CD4-positive, alpha-beta T cell treated with Interleukin-6 at 100 ng/mL for 8 hours (primary cell): ENCODE measurements around the gene FOXL3.

ENCODE experiments used
- DNase-seq: peaks from one replicate; pipeline ENCODE4 v3.0.0-alpha.2; 2020; ENCODE audit warnings: mixed read lengths, low spot score

FOXL3 gene

DNA sequence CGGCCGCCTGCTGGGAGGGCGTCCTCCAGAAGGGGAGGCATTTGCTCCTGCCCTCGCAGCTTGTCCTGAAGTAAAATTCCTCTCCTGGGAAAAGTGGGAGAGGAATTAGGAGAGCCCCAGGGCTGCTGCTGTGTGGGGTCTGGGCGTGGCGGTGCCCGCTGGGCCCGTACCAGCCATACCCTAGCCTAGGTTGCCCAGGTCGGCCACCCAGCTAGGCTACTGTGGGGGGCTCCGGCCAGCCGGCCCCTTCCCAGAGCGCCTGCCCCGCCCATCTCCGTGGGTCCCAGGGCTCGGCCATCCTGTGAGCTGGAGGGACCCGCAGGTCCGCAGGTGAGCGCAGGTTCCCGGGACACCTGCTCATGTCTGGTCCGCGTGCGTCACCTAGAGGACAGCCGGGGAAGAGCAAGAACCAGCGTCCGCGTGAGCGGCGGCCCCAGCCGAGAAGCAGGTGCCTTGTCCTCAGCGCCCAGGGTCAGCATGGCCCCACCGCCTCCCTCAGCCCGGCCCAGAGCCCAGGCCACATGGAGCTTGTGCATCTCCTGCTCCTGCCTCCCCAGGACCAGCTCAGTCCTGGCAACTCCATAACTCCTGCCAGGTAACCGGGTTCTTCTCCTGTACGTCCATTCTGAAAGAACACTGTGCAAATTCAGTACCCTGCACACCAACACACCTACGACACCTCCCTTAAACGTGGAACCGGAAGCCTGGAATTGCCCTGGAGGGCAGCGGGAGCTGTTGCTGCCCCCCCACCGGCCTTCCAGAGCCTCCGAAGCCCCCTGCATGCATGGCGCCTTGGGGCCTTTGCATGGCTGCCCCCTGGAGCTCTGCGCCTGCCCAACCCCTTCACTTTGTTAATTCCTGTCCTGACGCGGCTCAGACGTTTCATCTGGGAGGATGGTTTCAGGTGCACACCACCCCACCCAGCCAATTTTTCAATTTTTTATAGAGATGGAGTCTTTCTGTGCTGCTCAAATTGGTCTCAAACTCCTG is 22.8 kb upstream of the FOXL3 start:
- DNase-seq, result no peak

DNA sequence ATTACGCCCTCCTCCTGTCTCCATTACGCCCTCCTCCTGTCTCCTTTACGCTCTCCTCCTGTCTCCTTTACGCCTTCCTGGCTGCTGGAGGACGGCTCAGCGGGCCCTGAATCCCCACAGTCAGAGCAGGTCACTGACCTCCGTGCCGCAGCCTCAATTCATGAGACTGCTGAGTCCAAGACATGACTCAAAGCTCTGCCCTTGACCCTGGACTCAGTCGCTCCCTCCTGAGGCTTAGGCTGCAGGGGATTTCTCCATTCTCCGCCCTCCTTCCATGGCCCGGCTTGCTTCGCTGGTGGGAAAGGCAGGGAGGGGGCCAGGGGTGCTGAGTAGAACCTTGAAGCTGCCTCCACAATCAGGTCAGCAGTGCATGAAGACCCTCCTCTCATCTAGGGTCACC is 21.0 kb upstream of the FOXL3 start:
- DNase-seq, result no peak

- no peak for DNase-seq
Measured at GRCh38 chr7:269721-270120, 20.2 kb upstream of the FOXL3 start.

GRCh38 chr7:270351-270983 is 19.5 kb upstream of the FOXL3 start:
- no peak for DNase-seq

- no peak for DNase-seq
Measured at GRCh38 chr7:271266-272107, 18.5 kb upstream of the FOXL3 start.

DNA sequence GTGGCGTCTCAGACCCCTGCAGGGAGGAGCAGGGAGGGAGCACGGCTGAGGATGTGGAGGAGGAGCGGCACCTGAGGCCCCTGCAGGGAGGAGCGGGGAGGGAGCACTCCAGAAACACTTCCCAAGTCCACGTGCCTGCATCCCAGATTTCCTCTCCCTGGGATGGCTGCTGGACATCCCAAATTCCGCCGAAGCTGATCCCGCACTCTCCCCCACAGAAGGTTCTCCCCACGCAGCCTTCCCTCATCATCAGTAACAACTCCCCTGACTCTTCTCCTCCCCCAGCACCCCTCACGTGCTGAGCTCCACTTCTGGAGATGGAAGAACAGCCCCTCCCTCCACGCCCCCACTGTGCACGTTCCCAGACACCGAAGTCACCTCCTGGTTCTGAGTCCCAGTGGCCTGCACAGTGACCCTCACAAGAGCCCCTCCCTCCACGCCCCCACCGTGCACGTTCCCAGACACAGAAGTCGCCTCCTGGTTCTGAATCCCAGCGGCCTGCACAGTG is 17.8 kb upstream of the FOXL3 start:
- no peak for DNase-seq

DNA sequence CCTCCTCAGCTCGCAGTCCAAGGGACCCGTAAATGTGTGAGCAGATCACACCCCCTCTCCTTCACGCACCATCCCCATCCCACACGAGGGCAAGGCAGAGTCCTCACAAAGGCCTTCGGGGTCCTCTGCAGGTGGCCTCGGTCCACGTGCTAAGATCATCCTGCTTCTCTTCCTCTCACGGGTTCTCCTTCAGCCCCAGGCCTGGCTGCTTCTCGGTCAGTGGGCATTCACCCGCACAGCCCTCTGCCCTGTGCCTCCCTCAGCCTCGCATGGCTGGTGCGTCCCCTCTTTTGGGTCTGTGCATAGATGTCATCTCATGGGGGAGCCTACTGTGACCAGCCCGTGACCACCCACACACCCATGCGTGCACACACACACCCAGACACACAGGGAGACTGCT is 17.3 kb upstream of the FOXL3 start:
- DNase-seq, result no peak

DNA sequence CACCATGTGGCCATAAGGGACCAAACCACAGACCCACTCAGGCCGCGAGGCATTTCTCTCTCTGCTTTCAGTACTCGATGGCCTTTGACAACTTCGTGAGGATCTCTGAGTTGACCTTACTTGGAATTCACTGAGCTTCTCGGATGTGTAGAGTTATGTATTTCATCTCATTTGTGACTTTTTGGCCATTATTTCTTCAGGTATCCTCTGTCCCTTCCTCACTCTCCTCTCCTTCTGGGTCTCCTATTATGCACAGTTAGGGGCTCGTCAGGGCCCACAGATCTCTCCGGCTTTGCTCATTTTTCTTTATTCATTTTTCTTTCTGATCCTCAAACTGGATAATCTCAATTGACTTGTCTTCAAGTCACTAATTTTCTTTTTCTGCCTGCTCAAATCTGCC is 16.6 kb upstream of the FOXL3 start:
- no peak for DNase-seq

- no peak for DNase-seq
Measured at GRCh38 chr7:274266-274665, 15.7 kb upstream of the FOXL3 start.

- no peak for DNase-seq
Measured at GRCh38 chr7:276230-276835, 13.6 kb upstream of the FOXL3 start.

- DNase-seq, result no peak
Measured at GRCh38 chr7:277228-277627, 12.7 kb upstream of the FOXL3 start.

DNA sequence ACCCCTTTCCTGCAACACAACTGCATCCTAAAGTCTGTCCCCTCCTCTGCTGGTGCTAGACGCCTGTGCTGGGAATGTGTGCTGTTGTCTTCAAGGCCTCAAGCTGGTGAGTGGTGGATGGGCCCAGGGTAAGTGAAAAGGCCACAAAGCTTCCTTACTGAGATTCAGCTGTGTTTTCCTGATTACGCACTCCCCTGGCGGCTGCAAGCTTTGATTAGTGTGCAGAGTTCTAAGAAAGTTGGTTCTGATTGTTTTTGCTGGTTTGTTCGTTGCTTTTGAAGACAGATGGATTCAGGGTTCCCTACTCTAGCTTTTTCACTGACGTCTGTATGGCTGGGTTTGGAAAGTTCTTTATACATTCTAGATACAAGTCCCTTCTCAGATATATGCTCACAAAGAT is 11.9 kb upstream of the FOXL3 start:
- no peak for DNase-seq

GRCh38 chr7:279821-280220 is 10.1 kb upstream of the FOXL3 start:
- no peak for DNase-seq

- DNase-seq, result no peak
Measured at GRCh38 chr7:280461-280860, 9.5 kb upstream of the FOXL3 start.

GRCh38 chr7:281637-282036 is 8.3 kb upstream of the FOXL3 start:
- no peak for DNase-seq

- DNase-seq, result no peak
Measured at GRCh38 chr7:282621-283020, 7.3 kb upstream of the FOXL3 start.

- DNase-seq, result no peak
Measured at GRCh38 chr7:284762-285722, 4.9 kb upstream of the FOXL3 start.

DNA sequence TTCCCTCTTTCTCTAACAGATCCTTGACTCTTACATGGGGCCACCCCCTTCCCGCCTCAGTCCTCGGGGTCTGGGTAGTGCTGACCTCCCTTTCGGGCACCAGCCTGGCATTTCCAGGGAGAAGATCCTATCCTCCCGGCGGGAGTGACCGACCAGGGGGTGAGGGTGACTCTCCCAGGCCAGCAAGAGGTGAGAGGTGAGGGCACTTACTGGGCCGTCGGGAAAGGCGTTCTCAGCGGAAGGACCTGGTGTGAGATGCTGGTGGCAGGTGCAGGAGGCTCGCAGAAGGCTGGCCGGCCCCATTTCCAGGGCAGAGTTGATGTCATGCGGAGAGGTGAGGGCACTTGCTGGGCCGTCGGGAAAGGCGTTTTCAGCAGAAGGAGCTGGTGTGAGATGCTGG is 4.2 kb upstream of the FOXL3 start:
- no peak for DNase-seq

- DNase-seq, result no peak
Measured at GRCh38 chr7:286266-286665, 3.7 kb upstream of the FOXL3 start.

- DNase-seq, result no peak
Measured at GRCh38 chr7:288671-289101, 1.3 kb upstream of the FOXL3 start.
